Muscle layer of colon (tissue), 2 donors: Measurements from ENCODE around the gene TIMM21.

Source experiments
- H3K27ac ChIP-seq: one replicate; pipeline ENCODE4 v1.7.0; 2013; ENCODE audit warnings: low read depth, mild to moderate bottlenecking, low read length, moderate library complexity
- H3K27me3 ChIP-seq, 2 donors: one replicate each; pipeline ENCODE4 v1.7.0; 2013; ENCODE audit warnings: low read length in 2 of 2, mild to moderate bottlenecking in 2 of 2; ENCODE audit not compliant: insufficient read depth in 2 of 2, control insufficient read depth in 1 of 2
- H3K36me3 ChIP-seq: one replicate; pipeline ENCODE4 v1.7.0; 2013; ENCODE audit warnings: mild to moderate bottlenecking, low read length; ENCODE audit not compliant: insufficient read depth
- H3K4me1 ChIP-seq: one replicate; pipeline ENCODE4 v1.7.0; 2013; ENCODE audit warnings: mild to moderate bottlenecking, low read length; ENCODE audit not compliant: insufficient read depth
- H3K4me3 ChIP-seq, 2 donors: one replicate each; pipeline ENCODE4 v1.7.0; 2013; ENCODE audit warnings: low read length in 2 of 2, low read depth in 1 of 2, mild to moderate bottlenecking in 1 of 2, moderate library complexity in 1 of 2
- H3K9ac ChIP-seq: one replicate; pipeline ENCODE4 v1.7.0; 2013; ENCODE audit warnings: low read length
- H3K9me3 ChIP-seq: one replicate; pipeline ENCODE4 v1.7.0; 2013; ENCODE audit warnings: mild to moderate bottlenecking, low read length
- donor health status: abdominal sarcoma.
- donor health status: Adenocarcinoma of cecum.

The TIMM21 gene

GRCh38 chr18:74172697-74173433 is 24.5 kb downstream of the TIMM21 start:
- Histone ChIP-seq H3K9ac (no peak overlapping the region), H3K9me3 (no peaks in the 10 kb centered on the region), H3K27me3 (no peaks in the 10 kb centered on the region), H3K4me3 (no peak overlapping the region), H3K27ac (no peak overlapping the region), H3K4me1 (no peaks in the 10 kb centered on the region), H3K36me3 (no peaks in the 10 kb centered on the region)

- Histone ChIP-seq H3K27ac (no peak overlapping the region), H3K27me3 (no peaks in the 10 kb centered on the region), H3K9me3 (no peaks in the 10 kb centered on the region), H3K36me3 (no peaks in the 10 kb centered on the region), H3K4me3 (no peak overlapping the region), H3K9ac (no peak overlapping the region), H3K4me1 (no peaks in the 10 kb centered on the region)
These were observed 25.1 kb downstream of the TIMM21 start for GRCh38 chr18:74173434-74173750.

- Histone ChIP-seq H3K27ac (no peak overlapping the region), H3K4me1 (no peaks in the 10 kb centered on the region)
These were observed 27.3 kb downstream of the TIMM21 start for GRCh38 chr18:74175658-74176057.

GRCh38 chr18:74178884-74179283 is 30.6 kb downstream of the TIMM21 start:
- H3K27me3 ChIP-seq, result no peaks in the 10 kb centered on the region
- no peak overlapping the region for H3K4me3 ChIP-seq
- no peaks in the 10 kb centered on the region for H3K4me1 ChIP-seq
- H3K9me3 ChIP-seq, result no peaks in the 10 kb centered on the region
- H3K27ac ChIP-seq, result no peak overlapping the region
- no peak overlapping the region for H3K9ac ChIP-seq
- no peaks in the 10 kb centered on the region for H3K36me3 ChIP-seq

More at GRCh38 chr18:74175658-74176057, 27.3 kb downstream of the TIMM21 start:
- Histone ChIP-seq H3K27me3 (no peaks in the 10 kb centered on the region), H3K9ac (no peak overlapping the region), H3K9me3 (no peaks in the 10 kb centered on the region), H3K36me3 (no peaks in the 10 kb centered on the region), H3K4me3 (no peak overlapping the region)

- Histone ChIP-seq H3K27me3 (no peaks in the 10 kb centered on the region), H3K4me3 (no peak overlapping the region), H3K27ac (no peak overlapping the region), H3K9me3 (no peaks in the 10 kb centered on the region), H3K4me1 (no peaks in the 10 kb centered on the region), H3K9ac (no peak overlapping the region), H3K36me3 (no peaks in the 10 kb centered on the region)
These were observed 31.4 kb downstream of the TIMM21 start for GRCh38 chr18:74179623-74180199.

GRCh38 chr18:74182335-74182734 is 34.0 kb downstream of the TIMM21 start:
- Histone ChIP-seq H3K36me3 (no peaks in the 10 kb centered on the region), H3K9ac (no peak overlapping the region), H3K27me3 (no peaks in the 10 kb centered on the region), H3K4me3 (no peak overlapping the region), H3K27ac (no peak overlapping the region), H3K4me1 (no peaks in the 10 kb centered on the region), H3K9me3 (no peaks in the 10 kb centered on the region)

GRCh38 chr18:74183130-74183529 is 34.8 kb downstream of the TIMM21 start:
- no peak overlapping the region for H3K4me3 ChIP-seq
- no peaks in the 10 kb centered on the region for H3K36me3 ChIP-seq
- no peak overlapping the region for H3K9ac ChIP-seq
- H3K4me1 ChIP-seq, result no peaks in the 10 kb centered on the region
- no peak overlapping the region for H3K27ac ChIP-seq
- H3K27me3 ChIP-seq, result no peaks in the 10 kb centered on the region
- no peaks in the 10 kb centered on the region for H3K9me3 ChIP-seq

- Histone ChIP-seq H3K27me3 (no peaks in the 10 kb centered on the region), H3K36me3 (no peaks in the 10 kb centered on the region), H3K27ac (no peak overlapping the region), H3K4me1 (no peaks in the 10 kb centered on the region), H3K9ac (no peak overlapping the region), H3K9me3 (no peaks in the 10 kb centered on the region), H3K4me3 (no peak overlapping the region)
These were observed 36.6 kb downstream of the TIMM21 start for GRCh38 chr18:74184875-74185274.

- Histone ChIP-seq H3K4me3 (no peak overlapping the region), H3K36me3 (no peaks in the 10 kb centered on the region), H3K27ac (no peak overlapping the region), H3K9ac (no peak overlapping the region), H3K9me3 (no peaks in the 10 kb centered on the region), H3K27me3 (no peaks in the 10 kb centered on the region), H3K4me1 (no peaks in the 10 kb centered on the region)
These were observed 37.5 kb downstream of the TIMM21 start for GRCh38 chr18:74185860-74186259.

GRCh38 chr18:74186661-74187060 is 38.3 kb downstream of the TIMM21 start:
- H3K27ac ChIP-seq, result no peak overlapping the region
- H3K4me3 ChIP-seq, result no peak overlapping the region
- no peaks in the 10 kb centered on the region for H3K4me1 ChIP-seq
- no peaks in the 10 kb centered on the region for H3K9me3 ChIP-seq
- H3K9ac ChIP-seq, result no peak overlapping the region
- H3K36me3 ChIP-seq, result no peaks in the 10 kb centered on the region
- no peaks in the 10 kb centered on the region for H3K27me3 ChIP-seq

- Histone ChIP-seq H3K9ac (no peak overlapping the region), H3K27me3 (no peaks in the 10 kb centered on the region), H3K27ac (no peak overlapping the region), H3K9me3 (no peaks in the 10 kb centered on the region), H3K4me3 (no peak overlapping the region), H3K4me1 (no peaks in the 10 kb centered on the region), H3K36me3 (no peaks in the 10 kb centered on the region)
These were observed 41.8 kb downstream of the TIMM21 start for GRCh38 chr18:74190086-74190485.

- Histone ChIP-seq H3K27ac (no peak overlapping the region), H3K36me3 (no peaks in the 10 kb centered on the region), H3K9ac (no peak overlapping the region), H3K27me3 (no peaks in the 10 kb centered on the region), H3K4me3 (no peak overlapping the region), H3K9me3 (no peaks in the 10 kb centered on the region), H3K4me1 (peaks cover 2% of the 10 kb centered on the region)
These were observed 43.3 kb downstream of the TIMM21 start for GRCh38 chr18:74191577-74191976.
